Activated T-cell treated with anti-CD3 and anti-CD28 coated beads, Interleukin-2, amount 50 U/mL, for 72 hours (primary cell): ENCODE measurements around the gene FKBP1B. TPM values are rescaled to one million over a fixed set of nuclear protein-coding genes. Genes with fewer than 3 reads are reported as not detected.
"Not testable (repeated sequence)": the region's sequence is repeated elsewhere in the genome, so short reads cannot be mapped to it uniquely, and the experiment has no call there.

Experiments used
- ATAC-seq, 2 donors: fragments of 150-1000 bp; cut with Tn5 transposase; replicated peaks in 1 of 2; 2 replicates each; pipeline ENCODE4 v1.10.0; 2021; ENCODE audit warnings: moderate library complexity in 2 of 2, mild to moderate bottlenecking in 1 of 2
- DNase-seq, 2 donors: peaks; one replicate each; pipeline ENCODE4 v3.0.0; 2021 to 2022; ENCODE audit warnings: mixed read lengths in 1 of 2
- H3K27ac Mint-ChIP-seq: one replicate; pipeline ENCODE4 v1.8.0; 2022; ENCODE audit warnings: mild to moderate bottlenecking, moderate library complexity, mixed read lengths
- H3K27me3 Mint-ChIP-seq: one replicate; pipeline ENCODE4 v1.8.0; 2022; ENCODE audit warnings: low read depth, mixed read lengths
- H3K36me3 Mint-ChIP-seq, 2 donors: one replicate each; pipeline ENCODE4 v1.8.0; 2022; ENCODE audit warnings: mixed read lengths in 2 of 2, mild to moderate bottlenecking in 1 of 2; ENCODE audit not compliant: insufficient read depth in 2 of 2
- H3K4me1 Mint-ChIP-seq: one replicate; pipeline ENCODE4 v1.8.0; 2022; ENCODE audit warnings: low read depth, mixed read lengths
- H3K4me3 Mint-ChIP-seq, 2 donors: one replicate each; pipeline ENCODE4 v1.8.0; 2022; ENCODE audit warnings: mild to moderate bottlenecking in 2 of 2, mixed read lengths in 2 of 2, moderate library complexity in 2 of 2
- H3K9me3 Mint-ChIP-seq, 2 donors: one replicate each; pipeline ENCODE4 v1.8.0; 2022; ENCODE audit warnings: mixed read lengths in 2 of 2
- total RNA-seq, 2 donors: library from RNA; stranded (reverse); gene quantifications; one replicate each; pipeline ENCODE4 v1.2.3, GENCODE V29; 2022

The FKBP1B gene
- total RNA-seq, 2 donors from 2014 or later, result 2.2 to 4.2 TPM

GRCh38 chr2:24083567-24084385, 34.2 kb downstream of the FKBP1B start:
- H3K4me3 Mint-ChIP-seq, result peak overlapping the region; percentile 93

GRCh38 chr2:24084386-24085199, 35.1 kb downstream of the FKBP1B start, which contains the start of gene TP53I3:
TSS of gene TP53I3 (minus strand) at chr2:24084834. CDS start at chr2:24084326, 508 bp downstream.
- H3K27me3 Mint-ChIP-seq, result no peaks in the 10 kb centered on the region
- no peaks in the 10 kb centered on the region for H3K9me3 Mint-ChIP-seq
- ATAC-seq, result peak; percentile 93 to 98
- peaks cover 0 to 2% of the 10 kb centered on the region in 2 donors for H3K36me3 Mint-ChIP-seq
- H3K4me3 Mint-ChIP-seq, result peak within 1 kb of the TSS; percentile 93
- peaks cover 8% of the 10 kb centered on the region for H3K4me1 Mint-ChIP-seq
- H3K27ac Mint-ChIP-seq, result no peak within 1 kb of the TSS
- DNase-seq, result peak; percentile 88 to 93

More at GRCh38 chr2:24083567-24084385, 34.2 kb downstream of the FKBP1B start:
- no peaks in the 10 kb centered on the region for H3K27me3 Mint-ChIP-seq
- H3K36me3 Mint-ChIP-seq, result peaks cover 0 to 2% of the 10 kb centered on the region in 2 donors
- ATAC-seq (peak; percentile 68 to 70), DNase-seq (peak in 1 of 2 donors; percentile 66)
- H3K9me3 Mint-ChIP-seq, result no peaks in the 10 kb centered on the region
- no peak overlapping the region for H3K27ac Mint-ChIP-seq
- H3K4me1 Mint-ChIP-seq, result peaks cover 8% of the 10 kb centered on the region

- Mint-ChIP-seq H3K27me3 (no peaks in the 10 kb centered on the region), H3K4me3 (peak overlapping the region; percentile 93), H3K9me3 (no peaks in the 10 kb centered on the region), H3K27ac (no peak overlapping the region), H3K4me1 (peaks cover 8% of the 10 kb centered on the region), H3K36me3 (peaks cover 0 to 2% of the 10 kb centered on the region in 2 donors)
- ATAC-seq (no peak), DNase-seq (no peak)
Measured at GRCh38 chr2:24085200-24085489, 35.6 kb downstream of the FKBP1B start.

GRCh38 chr2:24086241-24086640, 36.7 kb downstream of the FKBP1B start:
- Mint-ChIP-seq H3K4me1 (peaks cover 8% of the 10 kb centered on the region), H3K4me3 (no peak overlapping the region), H3K36me3 (peaks cover 0 to 2% of the 10 kb centered on the region in 2 donors), H3K27ac (no peak overlapping the region), H3K27me3 (no peaks in the 10 kb centered on the region), H3K9me3 (no peaks in the 10 kb centered on the region)
- DNase-seq, result no peak
- no peak for ATAC-seq

GRCh38 chr2:24087032-24087431, 37.5 kb downstream of the FKBP1B start:
- H3K4me3 Mint-ChIP-seq, result no peak overlapping the region
- H3K9me3 Mint-ChIP-seq, result no peaks in the 10 kb centered on the region
- peaks cover 8% of the 10 kb centered on the region for H3K4me1 Mint-ChIP-seq
- no peak overlapping the region for H3K27ac Mint-ChIP-seq
- H3K27me3 Mint-ChIP-seq, result no peaks in the 10 kb centered on the region
- DNase-seq (no peak), ATAC-seq (no peak)
- H3K36me3 Mint-ChIP-seq, result no peaks in the 10 kb centered on the region

- no peaks in the 10 kb centered on the region for H3K27me3 Mint-ChIP-seq
- no peaks in the 10 kb centered on the region for H3K9me3 Mint-ChIP-seq
- ATAC-seq (no peak), DNase-seq (no peak)
- H3K27ac Mint-ChIP-seq, result no peak overlapping the region
- H3K4me3 Mint-ChIP-seq, result no peak overlapping the region
- H3K36me3 Mint-ChIP-seq, result peaks cover 0 to 2% of the 10 kb centered on the region in 2 donors
- peaks cover under 1% of the 10 kb centered on the region for H3K4me1 Mint-ChIP-seq
Measured at GRCh38 chr2:24088821-24089359, 39.3 kb downstream of the FKBP1B start.

GRCh38 chr2:24093270-24093669, 43.7 kb downstream of the FKBP1B start:
- H3K27ac Mint-ChIP-seq, ATAC-seq, H3K4me1 Mint-ChIP-seq, H3K9me3 Mint-ChIP-seq, H3K36me3 Mint-ChIP-seq, DNase-seq, H3K27me3 Mint-ChIP-seq, H3K4me3 Mint-ChIP-seq: not testable (repeated sequence)

- H3K9me3 Mint-ChIP-seq, H3K27ac Mint-ChIP-seq, H3K4me1 Mint-ChIP-seq, ATAC-seq, DNase-seq, H3K4me3 Mint-ChIP-seq, H3K36me3 Mint-ChIP-seq, H3K27me3 Mint-ChIP-seq: not testable (repeated sequence)
Measured at GRCh38 chr2:24095171-24095677, 45.7 kb downstream of the FKBP1B start.

- not testable (repeated sequence) for ATAC-seq, H3K4me1 Mint-ChIP-seq, H3K27me3 Mint-ChIP-seq, DNase-seq, H3K27ac Mint-ChIP-seq, H3K36me3 Mint-ChIP-seq, H3K4me3 Mint-ChIP-seq
- H3K9me3 Mint-ChIP-seq, result peaks cover 11% of the 10 kb centered on the region in 2 donors
Measured at GRCh38 chr2:24100732-24101131, 51.2 kb downstream of the FKBP1B start.

GRCh38 chr2:24101992-24102391, 52.5 kb downstream of the FKBP1B start:
- peaks cover 11 to 16% of the 10 kb centered on the region in 2 donors for H3K9me3 Mint-ChIP-seq
- DNase-seq, result no peak
- no peak overlapping the region for H3K4me3 Mint-ChIP-seq
- H3K27ac Mint-ChIP-seq, result no peak overlapping the region
- no peaks in the 10 kb centered on the region for H3K27me3 Mint-ChIP-seq
- H3K36me3 Mint-ChIP-seq, result peaks cover 7 to 8% of the 10 kb centered on the region in 2 donors
- ATAC-seq, result no peak
- H3K4me1 Mint-ChIP-seq, result no peaks in the 10 kb centered on the region

- Mint-ChIP-seq H3K27me3 (no peaks in the 10 kb centered on the region), H3K36me3 (peaks cover 8% of the 10 kb centered on the region in 2 donors)
- ATAC-seq, result no peak
Measured at GRCh38 chr2:24102677-24103076, 53.1 kb downstream of the FKBP1B start.

GRCh38 chr2:24104110-24104650, 54.6 kb downstream of the FKBP1B start:
- DNase-seq, result no peak
- Mint-ChIP-seq H3K36me3 (peaks cover 6 to 8% of the 10 kb centered on the region in 2 donors), H3K27ac (no peak overlapping the region), H3K9me3 (peaks cover 10 to 15% of the 10 kb centered on the region in 2 donors), H3K4me1 (no peaks in the 10 kb centered on the region), H3K27me3 (no peaks in the 10 kb centered on the region), H3K4me3 (no peak overlapping the region)
- no peak for ATAC-seq

More at GRCh38 chr2:24102677-24103076, 53.1 kb downstream of the FKBP1B start:
- H3K4me3 Mint-ChIP-seq, result no peak overlapping the region
- no peak overlapping the region for H3K27ac Mint-ChIP-seq
- H3K9me3 Mint-ChIP-seq, result peaks cover 12 to 19% of the 10 kb centered on the region in 2 donors
- H3K4me1 Mint-ChIP-seq, result no peaks in the 10 kb centered on the region
- DNase-seq, result no peak
